Ascending aorta (tissue), 2 donors: Measurements from ENCODE around the gene LRRC71. TPM values are rescaled to one million over a fixed set of nuclear protein-coding genes. Genes with fewer than 3 reads are reported as not detected.

Source experiments
- DNase-seq, 2 donors: peaks; one replicate each; pipeline ENCODE4 v3.0.0-alpha.2; 2019; ENCODE audit warnings: low spot score in 2 of 2
- H3K27ac ChIP-seq, 2 donors: fragments of 200-600 bp; sonication (generic); one replicate each; pipeline ENCODE4 v1.5.1; 2016 to 2017; ENCODE audit warnings: mild to moderate bottlenecking in 1 of 2
- H3K27me3 ChIP-seq: fragments of 200-600 bp; sonication (generic); one replicate; pipeline ENCODE4 v1.5.1; 2017
- H3K36me3 ChIP-seq, 2 donors: fragments of 200-600 bp; sonication (generic); one replicate each; pipeline ENCODE4 v1.5.1; 2016
- H3K4me1 ChIP-seq, 2 donors: fragments of 200-600 bp; sonication (generic); one replicate each; pipeline ENCODE4 v1.5.1; 2016 to 2017; ENCODE audit warnings: mild to moderate bottlenecking in 1 of 2
- H3K4me3 ChIP-seq, 2 donors: fragments of 200-600 bp; sonication (generic); one replicate each; pipeline ENCODE4 v1.5.1; 2016 to 2017; ENCODE audit warnings: mild to moderate bottlenecking in 1 of 2
- H3K9me3 ChIP-seq, 2 donors: fragments of 200-600 bp; sonication (generic); one replicate each; pipeline ENCODE4 v1.5.1; 2016
- intact Hi-C: fragments of 100-400 bp; cut with DNase I; formaldehyde crosslinking; loops from one replicate; pipeline ENCODE4 v1.15.1; 2023
- total RNA-seq: library from RNA; depleted of rRNA; stranded (reverse); fragments of >200 nt; gene quantifications from one replicate; pipeline ENCODE4 v1.1.0, GENCODE V29; 2016
- TF ChIP-seq, protein P1 (sequence below), 3 experiments: fragments of 200-600 bp in 2 of 3; fragments of 450-650 bp in 1 of 3; sonication (generic) in 2 of 3; IDR thresholded peaks; one replicate each; pipeline ENCODE4 v1.5.1; 2016 to 2019; ENCODE audit warnings: antibody characterized with exemption in 3 of 3, mild to moderate bottlenecking in 1 of 3, moderate library complexity in 1 of 3

The LRRC71 gene
- total RNA-seq, 1 donor from 2014 or later, result not detected

DNA sequence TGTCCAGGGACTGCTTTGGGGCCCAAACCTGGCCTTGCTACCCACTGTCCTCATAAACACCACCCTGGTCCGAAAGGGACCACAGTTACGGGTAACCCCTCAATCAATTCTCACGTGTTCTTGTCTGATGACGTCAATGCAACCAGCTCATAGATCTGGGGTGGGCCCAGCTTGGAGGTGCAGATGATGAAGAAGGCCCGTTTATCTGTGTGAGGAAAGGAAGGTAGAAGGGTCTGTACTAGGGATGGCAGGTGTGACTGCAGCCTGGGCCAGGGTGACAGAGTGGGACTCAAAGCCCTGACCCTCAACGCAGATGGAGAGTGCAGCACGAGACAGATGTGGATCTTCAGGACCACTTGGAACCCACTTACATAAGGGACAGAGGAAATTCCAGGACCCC, 22.1 kb downstream of the LRRC71 start:
- no peak overlapping the region for H3K4me3 ChIP-seq
- no peaks in the 10 kb centered on the region for H3K4me1 ChIP-seq
- no peak overlapping the region for H3K27ac ChIP-seq
- intact Hi-C loops, result no loop called here
- H3K36me3 ChIP-seq, result peaks cover 85 to 99% of the 10 kb centered on the region in 2 donors
- H3K9me3 ChIP-seq, result no peaks in the 10 kb centered on the region
- TF ChIP-seq, protein P1, sequence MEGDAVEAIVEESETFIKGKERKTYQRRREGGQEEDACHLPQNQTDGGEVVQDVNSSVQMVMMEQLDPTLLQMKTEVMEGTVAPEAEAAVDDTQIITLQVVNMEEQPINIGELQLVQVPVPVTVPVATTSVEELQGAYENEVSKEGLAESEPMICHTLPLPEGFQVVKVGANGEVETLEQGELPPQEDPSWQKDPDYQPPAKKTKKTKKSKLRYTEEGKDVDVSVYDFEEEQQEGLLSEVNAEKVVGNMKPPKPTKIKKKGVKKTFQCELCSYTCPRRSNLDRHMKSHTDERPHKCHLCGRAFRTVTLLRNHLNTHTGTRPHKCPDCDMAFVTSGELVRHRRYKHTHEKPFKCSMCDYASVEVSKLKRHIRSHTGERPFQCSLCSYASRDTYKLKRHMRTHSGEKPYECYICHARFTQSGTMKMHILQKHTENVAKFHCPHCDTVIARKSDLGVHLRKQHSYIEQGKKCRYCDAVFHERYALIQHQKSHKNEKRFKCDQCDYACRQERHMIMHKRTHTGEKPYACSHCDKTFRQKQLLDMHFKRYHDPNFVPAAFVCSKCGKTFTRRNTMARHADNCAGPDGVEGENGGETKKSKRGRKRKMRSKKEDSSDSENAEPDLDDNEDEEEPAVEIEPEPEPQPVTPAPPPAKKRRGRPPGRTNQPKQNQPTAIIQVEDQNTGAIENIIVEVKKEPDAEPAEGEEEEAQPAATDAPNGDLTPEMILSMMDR (IDR thresholded peaks at IDR 0.05), result no peak
- DNase-seq, result no peak
- no peaks in the 10 kb centered on the region for H3K27me3 ChIP-seq

DNA sequence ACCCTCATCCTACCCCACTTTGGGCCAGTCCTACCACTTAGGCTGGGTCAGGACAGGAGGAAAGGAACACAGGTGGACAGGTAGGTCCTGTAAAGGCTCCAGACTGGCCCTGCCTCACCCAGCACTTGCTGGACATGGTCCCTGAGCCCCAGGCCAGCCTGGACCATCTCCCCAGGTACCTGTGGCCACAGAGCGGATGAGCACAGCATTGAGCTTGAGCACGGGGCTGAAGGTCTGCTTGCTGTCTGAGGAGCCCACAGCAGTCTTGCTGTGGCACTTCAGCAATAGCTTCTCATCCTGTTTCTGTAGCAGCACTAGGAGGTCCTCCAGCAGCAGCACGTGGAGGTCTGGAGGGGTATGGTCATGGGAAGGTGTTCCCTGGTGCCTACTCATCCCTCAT, 23.3 kb downstream of the LRRC71 start:
- H3K4me1 ChIP-seq, result no peaks in the 10 kb centered on the region
- H3K27me3 ChIP-seq, result no peaks in the 10 kb centered on the region
- TF ChIP-seq, protein P1 (IDR thresholded peaks at IDR 0.05), result no peak
- no peaks in the 10 kb centered on the region for H3K9me3 ChIP-seq
- no peak overlapping the region for H3K27ac ChIP-seq
- DNase-seq, result no peak
- H3K36me3 ChIP-seq, result peaks cover 87 to 99% of the 10 kb centered on the region in 2 donors
- no peak overlapping the region for H3K4me3 ChIP-seq
- intact Hi-C loops, result no loop called here

DNA sequence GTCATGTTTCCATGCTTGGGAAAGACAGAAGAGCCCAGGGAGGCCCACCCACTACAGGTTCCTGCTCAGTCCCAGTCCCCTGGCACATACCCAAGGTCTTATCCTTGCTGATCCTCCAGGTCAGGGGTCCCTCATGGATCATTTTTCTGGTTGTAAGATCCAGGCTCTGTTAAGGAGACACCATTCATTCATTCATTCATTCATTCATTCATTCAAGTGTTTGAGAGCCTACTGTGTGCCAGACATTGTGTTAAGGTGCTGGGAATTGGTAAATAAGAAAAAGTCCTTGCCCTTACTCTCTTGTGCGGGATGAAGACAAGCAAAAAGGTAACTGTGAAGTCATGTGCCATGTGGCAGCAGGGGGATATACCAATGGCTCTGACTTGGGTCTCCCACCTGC, 23.8 kb downstream of the LRRC71 start:
- Histone ChIP-seq H3K27me3 (no peaks in the 10 kb centered on the region), H3K9me3 (no peaks in the 10 kb centered on the region), H3K36me3 (peaks cover 87 to 97% of the 10 kb centered on the region in 2 donors), H3K4me3 (no peak overlapping the region), H3K4me1 (no peaks in the 10 kb centered on the region), H3K27ac (no peak overlapping the region)
- TF ChIP-seq, protein P1 (IDR thresholded peaks at IDR 0.05), result no peak
- intact Hi-C loops, result no loop called here
- DNase-seq, result no peak

DNA sequence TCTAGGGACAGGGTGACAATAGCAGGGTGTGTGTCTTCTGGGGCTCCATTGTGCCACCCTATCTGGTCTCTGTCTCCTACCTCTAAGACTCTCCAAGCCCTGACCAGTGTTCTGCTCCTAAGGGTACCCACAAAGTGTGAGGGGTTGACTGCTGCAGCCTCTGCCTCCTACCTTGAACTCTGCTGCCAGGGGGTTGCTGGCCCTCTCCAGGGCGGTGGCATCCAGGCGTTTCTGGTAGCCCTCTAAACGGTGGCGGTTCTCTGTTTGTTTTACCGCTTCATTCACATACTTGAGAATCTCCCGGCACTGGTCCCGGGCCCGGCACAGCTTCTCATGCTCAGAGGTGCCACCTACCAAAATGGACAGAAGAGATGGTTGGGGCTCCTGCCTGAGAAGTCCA, 24.4 kb downstream of the LRRC71 start:
- no peaks in the 10 kb centered on the region for H3K4me1 ChIP-seq

DNA sequence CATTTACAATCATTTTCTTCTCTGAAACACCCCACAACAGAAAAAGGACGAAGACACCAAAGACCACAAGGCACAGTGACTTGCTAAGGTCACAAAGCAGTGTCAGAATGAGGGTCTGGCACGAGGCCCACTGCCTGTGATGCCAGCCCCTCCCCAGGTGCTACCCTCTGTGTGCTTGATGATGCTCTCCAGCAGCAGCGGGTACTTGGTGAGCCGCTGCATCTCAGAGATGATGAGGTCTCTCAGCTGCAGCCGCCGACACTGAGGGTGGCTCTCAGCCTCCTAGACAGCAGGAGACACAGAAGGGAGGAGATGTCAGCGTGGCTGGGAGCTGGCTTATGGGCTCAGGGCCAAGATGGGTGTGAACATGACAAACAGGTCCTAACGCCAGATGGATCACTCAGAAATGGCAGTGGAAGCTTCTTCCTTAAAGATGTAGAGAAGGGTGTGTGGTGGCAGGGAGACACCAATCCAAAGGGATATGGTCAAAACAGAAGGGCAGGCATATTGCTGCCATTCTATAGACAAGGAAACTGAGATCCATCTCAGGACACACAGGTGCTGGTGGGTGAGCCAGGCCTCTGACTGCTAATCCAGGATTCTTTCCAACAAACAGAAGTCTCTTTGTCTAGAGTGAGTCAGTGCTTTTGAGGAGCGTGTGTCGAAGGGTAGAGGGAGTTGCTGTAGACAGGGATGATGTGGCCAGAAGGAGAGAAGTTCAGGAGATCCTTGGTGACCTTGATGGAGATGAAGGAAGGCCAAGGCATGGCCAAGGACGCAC, 25.6 kb downstream of the LRRC71 start:
- H3K27me3 ChIP-seq, result no peaks in the 10 kb centered on the region
- H3K4me3 ChIP-seq, result no peak overlapping the region
- H3K36me3 ChIP-seq, result peaks cover 89 to 94% of the 10 kb centered on the region in 2 donors
- no peaks in the 10 kb centered on the region for H3K9me3 ChIP-seq
- intact Hi-C loops, result no loop called here
- H3K27ac ChIP-seq, result no peak overlapping the region
- H3K4me1 ChIP-seq, result no peaks in the 10 kb centered on the region
- TF ChIP-seq, protein P1 (IDR thresholded peaks at IDR 0.05), result no peak
- no peak for DNase-seq

More for the DNA sequence above, 24.4 kb downstream of the LRRC71 start:
- Histone ChIP-seq H3K9me3 (no peaks in the 10 kb centered on the region), H3K4me3 (no peak overlapping the region), H3K27me3 (no peaks in the 10 kb centered on the region), H3K27ac (no peak overlapping the region), H3K36me3 (peaks cover 87 to 97% of the 10 kb centered on the region in 2 donors)
- TF ChIP-seq, protein P1 (IDR thresholded peaks at IDR 0.05), result no peak
- DNase-seq, result no peak
- intact Hi-C loops, result no loop called here
